H9 (cell line): ENCODE measurements around the gene UGT1A8. TPM values are rescaled to one million over a fixed set of nuclear protein-coding genes. Genes with fewer than 3 reads are reported as not detected.
"Not testable (repeated sequence)": the region's sequence is repeated elsewhere in the genome, so short reads cannot be mapped to it uniquely, and the experiment has no call there.

Experiments
- DNase-seq: peaks from one replicate; pipeline ENCODE4 v3.0.0-alpha.2; 2017
- H2AFZ ChIP-seq: one replicate; pipeline ENCODE4 v1.6.1; 2013; ENCODE audit warnings: mild to moderate bottlenecking, low read length, control low read depth, moderate library complexity
- H2AK5ac ChIP-seq: 2 replicates; pipeline ENCODE4 v1.6.1; 2013; ENCODE audit warnings: low read length, control low read depth, mixed read lengths; ENCODE audit not compliant: insufficient read length
- H2BK120ac ChIP-seq: one replicate; pipeline ENCODE4 v1.6.1; 2013; ENCODE audit warnings: low read depth, mild to moderate bottlenecking, low read length, control low read depth, inconsistent platforms; ENCODE audit not compliant: poor library complexity, severe bottlenecking
- H2BK12ac ChIP-seq: 2 replicates; pipeline ENCODE4 v1.6.1; 2013; ENCODE audit warnings: low read length, control low read depth, mixed read lengths, low read depth; ENCODE audit not compliant: insufficient read length
- H2BK15ac ChIP-seq: 2 replicates; pipeline ENCODE4 v1.6.1; 2013; ENCODE audit warnings: low read depth, low read length, control low read depth
- H2BK20ac ChIP-seq: one replicate; pipeline ENCODE4 v1.6.1; 2013; ENCODE audit warnings: low read depth, mild to moderate bottlenecking, low read length, control low read depth, inconsistent platforms; ENCODE audit not compliant: poor library complexity, severe bottlenecking
- H2BK5ac ChIP-seq: 2 replicates; pipeline ENCODE4 v1.6.1; 2013; ENCODE audit warnings: low read length, control low read depth, mixed read lengths; ENCODE audit not compliant: insufficient read length
- H3K14ac ChIP-seq: 2 replicates; pipeline ENCODE4 v1.6.1; 2013; ENCODE audit warnings: low read length, control low read depth; ENCODE audit not compliant: insufficient read depth
- H3K18ac ChIP-seq: 2 replicates; pipeline ENCODE4 v1.6.1; 2013; ENCODE audit warnings: low read depth, mild to moderate bottlenecking, mixed read lengths, low read length, control low read depth; ENCODE audit not compliant: insufficient read length
- H3K23ac ChIP-seq: 2 replicates; pipeline ENCODE4 v1.6.1; 2013; ENCODE audit warnings: low read length, control low read depth, mixed read lengths, low read depth; ENCODE audit not compliant: insufficient read length
- H3K23me2 ChIP-seq: 2 replicates; pipeline ENCODE4 v1.6.1; 2013; ENCODE audit warnings: low read depth, mild to moderate bottlenecking, mixed read lengths, low read length, control low read depth; ENCODE audit not compliant: insufficient read length, poor library complexity, severe bottlenecking
- H3K27ac ChIP-seq: 2 replicates; pipeline ENCODE4 v1.5.1; 2013; ENCODE audit warnings: low read length, control low read depth, mixed read lengths, low read depth; ENCODE audit not compliant: insufficient read length
- H3K27me3 ChIP-seq: 2 replicates; pipeline ENCODE4 v1.6.1; 2013; ENCODE audit warnings: low read length, control low read depth, inconsistent platforms; ENCODE audit not compliant: insufficient read depth
- H3K4ac ChIP-seq: 2 replicates; pipeline ENCODE4 v1.6.1; 2013; ENCODE audit warnings: low read depth, mild to moderate bottlenecking, control low read depth, inconsistent platforms, low read length, moderate library complexity
- H3K4me1 ChIP-seq: 2 replicates; pipeline ENCODE4 v1.6.1; 2013; ENCODE audit warnings: low read length, control low read depth, inconsistent platforms; ENCODE audit not compliant: insufficient read depth
- H3K4me2 ChIP-seq: 2 replicates; pipeline ENCODE4 v1.6.1; 2013; ENCODE audit warnings: low read length, control low read depth, mixed read lengths; ENCODE audit not compliant: insufficient read length, insufficient read depth
- H3K56ac ChIP-seq: 2 replicates; pipeline ENCODE4 v1.6.1; 2013; ENCODE audit warnings: low read depth, mild to moderate bottlenecking, mixed read lengths, low read length, control low read depth; ENCODE audit not compliant: insufficient read length
- H3K79me1 ChIP-seq: 2 replicates; pipeline ENCODE4 v1.6.1; 2013; ENCODE audit warnings: low read depth, mild to moderate bottlenecking, moderate library complexity, low read length, control low read depth, inconsistent platforms; ENCODE audit not compliant: insufficient read depth, poor library complexity, severe bottlenecking
- H3K79me2 ChIP-seq: 2 replicates; pipeline ENCODE4 v1.6.1; 2013; ENCODE audit warnings: low read length, control low read depth, inconsistent platforms; ENCODE audit not compliant: insufficient read depth
- H3K9ac ChIP-seq: 2 replicates; pipeline ENCODE4 v1.6.1; 2013; ENCODE audit warnings: low read length, control low read depth, mixed read lengths; ENCODE audit not compliant: insufficient read length; ENCODE audit errors: extremely low read depth
- H3K9me3 ChIP-seq: one replicate; pipeline ENCODE4 v1.6.1; 2013; ENCODE audit warnings: low read depth, low read length, inconsistent platforms; ENCODE audit not compliant: control insufficient read depth
- H3T11ph ChIP-seq: one replicate; pipeline ENCODE4 v1.6.1; 2013; ENCODE audit warnings: mild to moderate bottlenecking, low read length, control low read depth, inconsistent platforms
- H4K20me1 ChIP-seq: one replicate; pipeline ENCODE4 v1.6.1; 2013; ENCODE audit not compliant: control insufficient read depth, insufficient read length, insufficient read depth
- H4K5ac ChIP-seq: 2 replicates; pipeline ENCODE4 v1.6.1; 2013; ENCODE audit warnings: low read depth, mild to moderate bottlenecking, mixed read lengths, low read length, control low read depth; ENCODE audit not compliant: insufficient read length
- H4K8ac ChIP-seq: replicated peaks from 2 replicates; pipeline ENCODE4 v1.6.1; 2013; ENCODE audit warnings: low read length, control low read depth, mixed read lengths, low read depth; ENCODE audit not compliant: insufficient read length
- H4K91ac ChIP-seq: 2 replicates; pipeline ENCODE4 v1.6.1; 2013; ENCODE audit warnings: low read depth, mild to moderate bottlenecking, moderate library complexity, mixed read lengths, low read length, control low read depth; ENCODE audit not compliant: insufficient read length
- H3K27ac Mint-ChIP-seq, 3 experiments: 2 replicates in 2 of 3; 3 replicates in 1 of 3; pipeline ENCODE4 v1.8.0; 2020 to 2021; ENCODE audit warnings: mixed read lengths in 3 of 3, mild to moderate bottlenecking in 1 of 3, moderate library complexity in 1 of 3
- H3K27me3 Mint-ChIP-seq: 2 replicates; pipeline ENCODE4 v1.8.0; 2021; ENCODE audit warnings: low read depth, mild to moderate bottlenecking, moderate library complexity, mixed read lengths
- H3K36me3 Mint-ChIP-seq, 3 experiments: 2 replicates in 2 of 3; 3 replicates in 1 of 3; pipeline ENCODE4 v1.8.0; 2020 to 2021; ENCODE audit warnings: low read depth in 3 of 3, mixed read lengths in 3 of 3; ENCODE audit not compliant: insufficient read depth in 1 of 3
- H3K4me1 Mint-ChIP-seq, 2 experiments: 2 replicates each; pipeline ENCODE4 v1.8.0; 2020; ENCODE audit warnings: mixed read lengths in 2 of 2
- H3K4me3 Mint-ChIP-seq, 2 experiments: 2 replicates in 1 of 2; 3 replicates in 1 of 2; pipeline ENCODE4 v1.8.0; 2020 to 2021; ENCODE audit warnings: mild to moderate bottlenecking in 2 of 2, mixed read lengths in 2 of 2, moderate library complexity in 1 of 2
- H3K9me3 Mint-ChIP-seq, 2 experiments: 2 replicates in 1 of 2; 3 replicates in 1 of 2; pipeline ENCODE4 v1.8.0; 2020; ENCODE audit warnings: mild to moderate bottlenecking in 2 of 2, mixed read lengths in 2 of 2, moderate library complexity in 1 of 2
- WGBS: extraction: QIAGEN DNeasy Blood & Tissue Kit; methylation state at CpG from one replicate; pipeline ENCODE4 v1.1.7; 2013; ENCODE audit warnings: missing lambda C conversion rate, low lambda C conversion rate, mixed read lengths; ENCODE audit not compliant: insufficient read length; ENCODE audit errors: extremely low coverage; 5-methylcytosine and 5-hydroxymethylcytosine counted together
- total RNA-seq: library from RNA; stranded (reverse); gene quantifications from 2 replicates; pipeline ENCODE4 v1.2.1, GENCODE V29; 2021
- TF ChIP-seq, protein P1 (sequence below): fragments of 200-600 bp; sonication (generic); conservative IDR thresholded peaks from 3 replicates; pipeline ENCODE4 v1.8.0; 2021; ENCODE audit warnings: antibody characterized with exemption, mild to moderate bottlenecking

Gene UGT1A8
- total RNA-seq, 1 experiment from 2014 or later: not detected

DNA sequence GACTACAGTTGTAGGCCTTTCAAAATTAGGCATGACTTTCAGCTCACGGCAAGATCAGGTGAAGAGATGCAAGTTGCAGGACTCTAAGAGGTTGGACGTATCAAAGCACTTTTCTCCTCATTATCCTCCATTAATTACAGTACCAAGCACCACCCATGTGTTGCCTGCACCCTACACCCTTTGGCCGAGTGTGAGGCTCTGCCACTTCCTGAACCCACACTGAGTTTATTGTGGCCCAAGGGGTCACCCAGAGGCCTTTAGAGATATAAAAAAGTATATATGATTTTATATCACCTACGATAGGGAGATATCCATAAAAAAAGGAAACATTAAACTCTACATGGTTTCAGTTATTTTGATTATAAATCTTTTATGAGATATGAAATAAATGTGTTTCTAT is 2.8 kb downstream of the UGT1A8 start:
- Histone ChIP-seq H3K23me2 (no peaks in the 10 kb centered on the region), H3K4me1 (no peaks in the 10 kb centered on the region), H4K5ac (no peak overlapping the region), H4K8ac (no peak overlapping the region), H3K4me2 (no peak overlapping the region), H2BK5ac (no peak overlapping the region), H3T11ph (no peak overlapping the region), H3K27me3 (no peaks in the 10 kb centered on the region), H3K23ac (no peak overlapping the region), H3K79me1 (no peaks in the 10 kb centered on the region), H4K91ac (no peak overlapping the region), H2BK15ac (no peak overlapping the region), H3K56ac (no peak overlapping the region), H2AK5ac (no peak overlapping the region), H2BK12ac (no peak overlapping the region), H3K27ac (no peak overlapping the region), H2AFZ (no peak overlapping the region), H3K79me2 (no peaks in the 10 kb centered on the region), H4K20me1 (no peaks in the 10 kb centered on the region), H3K18ac (no peak overlapping the region), H3K9ac (no peak overlapping the region), H2BK20ac (no peak overlapping the region), H3K4ac (no peak overlapping the region), H3K9me3 (no peaks in the 10 kb centered on the region), H3K14ac (no peak overlapping the region), H2BK120ac (no peak overlapping the region)
- Mint-ChIP-seq H3K9me3 (peaks cover 12 to 29% of the 10 kb centered on the region in 2 experiments), H3K4me1 (no peaks in the 10 kb centered on the region), H3K4me3 (no peak overlapping the region; a peak in 1 of 5 replicates), H3K27me3 (peaks cover 9% of the 10 kb centered on the region), H3K27ac (no peak overlapping the region), H3K36me3 (no peaks in the 10 kb centered on the region)
- WGBS: no CpG with 5 or more reads among the region's 4 CpGs
- DNase-seq: no peak
- TF ChIP-seq, protein P1, sequence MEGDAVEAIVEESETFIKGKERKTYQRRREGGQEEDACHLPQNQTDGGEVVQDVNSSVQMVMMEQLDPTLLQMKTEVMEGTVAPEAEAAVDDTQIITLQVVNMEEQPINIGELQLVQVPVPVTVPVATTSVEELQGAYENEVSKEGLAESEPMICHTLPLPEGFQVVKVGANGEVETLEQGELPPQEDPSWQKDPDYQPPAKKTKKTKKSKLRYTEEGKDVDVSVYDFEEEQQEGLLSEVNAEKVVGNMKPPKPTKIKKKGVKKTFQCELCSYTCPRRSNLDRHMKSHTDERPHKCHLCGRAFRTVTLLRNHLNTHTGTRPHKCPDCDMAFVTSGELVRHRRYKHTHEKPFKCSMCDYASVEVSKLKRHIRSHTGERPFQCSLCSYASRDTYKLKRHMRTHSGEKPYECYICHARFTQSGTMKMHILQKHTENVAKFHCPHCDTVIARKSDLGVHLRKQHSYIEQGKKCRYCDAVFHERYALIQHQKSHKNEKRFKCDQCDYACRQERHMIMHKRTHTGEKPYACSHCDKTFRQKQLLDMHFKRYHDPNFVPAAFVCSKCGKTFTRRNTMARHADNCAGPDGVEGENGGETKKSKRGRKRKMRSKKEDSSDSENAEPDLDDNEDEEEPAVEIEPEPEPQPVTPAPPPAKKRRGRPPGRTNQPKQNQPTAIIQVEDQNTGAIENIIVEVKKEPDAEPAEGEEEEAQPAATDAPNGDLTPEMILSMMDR: no peak

DNA sequence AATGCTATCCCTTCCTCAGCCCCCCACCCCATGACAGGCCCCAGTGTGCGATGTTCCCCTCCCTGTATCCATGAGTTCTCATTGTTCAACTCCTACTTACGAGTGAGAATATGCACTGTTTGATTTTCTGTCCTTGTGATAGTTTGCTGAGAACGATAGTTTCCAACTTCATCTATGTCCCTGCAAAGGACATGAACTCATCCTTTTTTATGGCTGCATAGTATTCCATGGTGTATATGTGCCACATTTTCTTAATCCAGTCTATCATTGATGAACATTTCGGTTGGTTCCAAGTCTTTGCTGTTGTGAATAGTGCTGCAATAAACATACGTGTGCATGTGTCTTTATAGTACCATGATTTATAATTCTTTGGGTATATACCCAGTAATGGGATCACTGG is 4.4 kb downstream of the UGT1A8 start:
- H3K56ac ChIP-seq, DNase-seq, H2BK20ac ChIP-seq, H4K5ac ChIP-seq, H2AFZ ChIP-seq, H3K4me2 ChIP-seq, H3T11ph ChIP-seq, H2BK5ac ChIP-seq, H3K79me2 ChIP-seq, H3K9ac ChIP-seq, H2AK5ac ChIP-seq, H4K91ac ChIP-seq, H3K27ac Mint-ChIP-seq, H4K20me1 ChIP-seq, H3K23ac ChIP-seq, H3K4me1 Mint-ChIP-seq, H2BK15ac ChIP-seq, H3K14ac ChIP-seq, H3K36me3 Mint-ChIP-seq, H3K79me1 ChIP-seq, H3K9me3 ChIP-seq, H3K23me2 ChIP-seq, H3K18ac ChIP-seq, H4K8ac ChIP-seq, H3K4ac ChIP-seq, H3K27me3 ChIP-seq, H3K4me3 Mint-ChIP-seq, H3K27ac ChIP-seq, H3K4me1 ChIP-seq, H2BK120ac ChIP-seq, H2BK12ac ChIP-seq: not testable (repeated sequence)
- Mint-ChIP-seq H3K9me3 (peaks cover 6 to 16% of the 10 kb centered on the region in 2 experiments; a peak in 4 of 5 replicates), H3K27me3 (peaks cover 15% of the 10 kb centered on the region)
- WGBS: no CpG with 5 or more reads among the region's 5 CpGs
